ENCODE measurements around the gene PLCH1. TPM values are rescaled to one million over a fixed set of nuclear protein-coding genes. Genes with fewer than 3 reads are reported as not detected.

The PLCH1 gene
- total RNA-seq, 1 experiment from 2014 or later = 8.9 TPM

DNA sequence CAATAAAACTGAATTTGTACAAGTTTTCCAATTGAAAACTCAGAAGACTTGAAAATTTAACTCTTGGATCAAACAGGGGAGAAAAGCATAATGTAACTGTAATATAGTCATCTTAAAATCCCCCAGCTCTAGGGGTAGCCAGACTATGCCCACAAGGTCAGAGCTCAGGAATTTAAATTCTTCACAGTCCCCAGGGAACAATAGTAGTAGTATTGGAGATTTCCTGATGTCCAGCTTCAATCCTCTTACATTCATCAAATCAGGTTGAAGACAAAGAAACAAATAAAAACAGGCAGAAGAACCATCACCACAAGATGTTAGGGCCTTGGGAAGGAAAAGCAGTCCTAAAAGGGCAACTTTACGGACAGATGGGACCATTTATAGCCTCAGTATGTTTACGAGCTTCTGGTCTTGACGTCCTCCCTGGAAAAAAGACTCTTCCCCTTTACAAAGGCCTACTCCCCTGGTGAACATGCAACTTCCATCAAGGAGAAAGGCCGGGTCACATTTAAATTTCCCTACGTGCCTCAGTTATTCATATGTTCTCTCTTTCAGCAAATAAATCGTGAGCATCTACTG is 96.8 kb downstream of the PLCH1 start (continued):
- TF ChIP-seq, protein P1, sequence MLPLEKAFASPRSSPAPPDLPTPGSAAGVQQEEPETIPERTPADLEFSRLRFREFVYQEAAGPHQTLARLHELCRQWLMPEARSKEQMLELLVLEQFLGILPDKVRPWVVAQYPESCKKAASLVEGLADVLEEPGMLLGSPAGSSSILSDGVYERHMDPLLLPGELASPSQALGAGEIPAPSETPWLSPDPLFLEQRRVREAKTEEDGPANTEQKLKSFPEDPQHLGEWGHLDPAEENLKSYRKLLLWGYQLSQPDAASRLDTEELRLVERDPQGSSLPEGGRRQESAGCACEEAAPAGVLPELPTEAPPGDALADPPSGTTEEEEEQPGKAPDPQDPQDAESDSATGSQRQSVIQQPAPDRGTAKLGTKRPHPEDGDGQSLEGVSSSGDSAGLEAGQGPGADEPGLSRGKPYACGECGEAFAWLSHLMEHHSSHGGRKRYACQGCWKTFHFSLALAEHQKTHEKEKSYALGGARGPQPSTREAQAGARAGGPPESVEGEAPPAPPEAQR (CRISPR knock-in tag; IDR thresholded peaks at IDR 0.05) = no peak
- TF ChIP-seq CBFB (CRISPR knock-in tag; IDR thresholded peaks at IDR 0.05; ENCODE audit: low read depth) = no peak
- TF ChIP-seq, protein P2, sequence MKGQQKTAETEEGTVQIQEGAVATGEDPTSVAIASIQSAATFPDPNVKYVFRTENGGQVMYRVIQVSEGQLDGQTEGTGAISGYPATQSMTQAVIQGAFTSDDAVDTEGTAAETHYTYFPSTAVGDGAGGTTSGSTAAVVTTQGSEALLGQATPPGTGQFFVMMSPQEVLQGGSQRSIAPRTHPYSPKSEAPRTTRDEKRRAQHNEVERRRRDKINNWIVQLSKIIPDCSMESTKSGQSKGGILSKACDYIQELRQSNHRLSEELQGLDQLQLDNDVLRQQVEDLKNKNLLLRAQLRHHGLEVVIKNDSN (CRISPR knock-in tag; IDR thresholded peaks at IDR 0.05) = no peak
- TF ChIP-seq KAT7 (CRISPR knock-in tag; IDR thresholded peaks at IDR 0.05; ENCODE audit: borderline replicate concordance) = no peak
- TF ChIP-seq NFATC4 (CRISPR knock-in tag; IDR thresholded peaks at IDR 0.05) = no peak
- TF ChIP-seq SP1 (CRISPR knock-in tag; conservative IDR thresholded peaks at IDR 0.05) = no peak
- TF ChIP-seq, protein P3, sequence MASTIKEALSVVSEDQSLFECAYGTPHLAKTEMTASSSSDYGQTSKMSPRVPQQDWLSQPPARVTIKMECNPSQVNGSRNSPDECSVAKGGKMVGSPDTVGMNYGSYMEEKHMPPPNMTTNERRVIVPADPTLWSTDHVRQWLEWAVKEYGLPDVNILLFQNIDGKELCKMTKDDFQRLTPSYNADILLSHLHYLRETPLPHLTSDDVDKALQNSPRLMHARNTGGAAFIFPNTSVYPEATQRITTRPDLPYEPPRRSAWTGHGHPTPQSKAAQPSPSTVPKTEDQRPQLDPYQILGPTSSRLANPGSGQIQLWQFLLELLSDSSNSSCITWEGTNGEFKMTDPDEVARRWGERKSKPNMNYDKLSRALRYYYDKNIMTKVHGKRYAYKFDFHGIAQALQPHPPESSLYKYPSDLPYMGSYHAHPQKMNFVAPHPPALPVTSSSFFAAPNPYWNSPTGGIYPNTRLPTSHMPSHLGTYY (CRISPR knock-in tag; IDR thresholded peaks at IDR 0.05) = no peak
- no peak for TF ChIP-seq TEAD1 (CRISPR knock-in tag; IDR thresholded peaks at IDR 0.05)
- TF ChIP-seq, protein P4, sequence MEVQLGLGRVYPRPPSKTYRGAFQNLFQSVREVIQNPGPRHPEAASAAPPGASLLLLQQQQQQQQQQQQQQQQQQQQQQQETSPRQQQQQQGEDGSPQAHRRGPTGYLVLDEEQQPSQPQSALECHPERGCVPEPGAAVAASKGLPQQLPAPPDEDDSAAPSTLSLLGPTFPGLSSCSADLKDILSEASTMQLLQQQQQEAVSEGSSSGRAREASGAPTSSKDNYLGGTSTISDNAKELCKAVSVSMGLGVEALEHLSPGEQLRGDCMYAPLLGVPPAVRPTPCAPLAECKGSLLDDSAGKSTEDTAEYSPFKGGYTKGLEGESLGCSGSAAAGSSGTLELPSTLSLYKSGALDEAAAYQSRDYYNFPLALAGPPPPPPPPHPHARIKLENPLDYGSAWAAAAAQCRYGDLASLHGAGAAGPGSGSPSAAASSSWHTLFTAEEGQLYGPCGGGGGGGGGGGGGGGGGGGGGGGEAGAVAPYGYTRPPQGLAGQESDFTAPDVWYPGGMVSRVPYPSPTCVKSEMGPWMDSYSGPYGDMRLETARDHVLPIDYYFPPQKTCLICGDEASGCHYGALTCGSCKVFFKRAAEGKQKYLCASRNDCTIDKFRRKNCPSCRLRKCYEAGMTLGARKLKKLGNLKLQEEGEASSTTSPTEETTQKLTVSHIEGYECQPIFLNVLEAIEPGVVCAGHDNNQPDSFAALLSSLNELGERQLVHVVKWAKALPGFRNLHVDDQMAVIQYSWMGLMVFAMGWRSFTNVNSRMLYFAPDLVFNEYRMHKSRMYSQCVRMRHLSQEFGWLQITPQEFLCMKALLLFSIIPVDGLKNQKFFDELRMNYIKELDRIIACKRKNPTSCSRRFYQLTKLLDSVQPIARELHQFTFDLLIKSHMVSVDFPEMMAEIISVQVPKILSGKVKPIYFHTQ (CRISPR knock-in tag; IDR thresholded peaks at IDR 0.05) = no peak
- no peak for TF ChIP-seq ZNF671 (CRISPR knock-in tag; IDR thresholded peaks at IDR 0.05)

DNA sequence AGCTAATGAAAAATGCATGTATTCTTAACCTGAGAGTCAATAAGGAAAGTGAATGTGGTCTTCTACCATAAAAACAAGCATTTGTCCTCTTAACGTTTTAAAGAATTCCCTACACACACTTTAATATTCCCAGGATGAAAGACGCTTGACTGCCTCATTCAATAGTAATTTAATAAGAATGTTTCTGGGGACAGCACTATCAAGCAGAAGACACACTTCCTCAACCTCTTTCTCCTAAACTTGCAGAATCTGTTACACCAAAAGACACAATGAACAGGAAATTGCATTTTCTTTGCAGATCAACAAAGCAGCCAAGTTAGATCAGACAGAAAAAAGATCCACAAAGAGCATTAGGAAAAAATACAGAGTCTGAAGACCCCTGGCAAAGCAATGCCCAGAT is 97.7 kb downstream of the PLCH1 start:
- no peak for TF ChIP-seq GRHL2 (CRISPR knock-in tag; IDR thresholded peaks at IDR 0.05; ENCODE audit: insufficient replicate concordance, severe bottlenecking)
- TF ChIP-seq ZNF263 (CRISPR knock-in tag; IDR thresholded peaks at IDR 0.05; ENCODE audit: low read depth) = no peak
- TF ChIP-seq, protein P5, sequence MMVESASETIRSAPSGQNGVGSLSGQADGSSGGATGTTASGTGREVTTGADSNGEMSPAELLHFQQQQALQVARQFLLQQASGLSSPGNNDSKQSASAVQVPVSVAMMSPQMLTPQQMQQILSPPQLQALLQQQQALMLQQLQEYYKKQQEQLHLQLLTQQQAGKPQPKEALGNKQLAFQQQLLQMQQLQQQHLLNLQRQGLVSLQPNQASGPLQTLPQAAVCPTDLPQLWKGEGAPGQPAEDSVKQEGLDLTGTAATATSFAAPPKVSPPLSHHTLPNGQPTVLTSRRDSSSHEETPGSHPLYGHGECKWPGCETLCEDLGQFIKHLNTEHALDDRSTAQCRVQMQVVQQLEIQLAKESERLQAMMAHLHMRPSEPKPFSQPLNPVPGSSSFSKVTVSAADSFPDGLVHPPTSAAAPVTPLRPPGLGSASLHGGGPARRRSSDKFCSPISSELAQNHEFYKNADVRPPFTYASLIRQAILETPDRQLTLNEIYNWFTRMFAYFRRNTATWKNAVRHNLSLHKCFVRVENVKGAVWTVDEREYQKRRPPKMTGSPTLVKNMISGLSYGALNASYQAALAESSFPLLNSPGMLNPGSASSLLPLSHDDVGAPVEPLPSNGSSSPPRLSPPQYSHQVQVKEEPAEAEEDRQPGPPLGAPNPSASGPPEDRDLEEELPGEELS (CRISPR knock-in tag; IDR thresholded peaks at IDR 0.05) = no peak
- no peak for TF ChIP-seq FOXP1 (CRISPR knock-in tag; IDR thresholded peaks at IDR 0.05; ENCODE audit: borderline replicate concordance)
- TF ChIP-seq GABPB1 (CRISPR knock-in tag; IDR thresholded peaks at IDR 0.05) = no peak
- TF ChIP-seq MYBL2 (CRISPR knock-in tag; IDR thresholded peaks at IDR 0.05) = no peak
- no peak for TF ChIP-seq SMAD4 (CRISPR knock-in tag; IDR thresholded peaks at IDR 0.05)
- no peak for TF ChIP-seq ZNF138 (CRISPR knock-in tag; conservative IDR thresholded peaks at IDR 0.05)
- TF ChIP-seq ATF1 (CRISPR knock-in tag; IDR thresholded peaks at IDR 0.05) = no peak
- no peak for TF ChIP-seq ZNF232 (CRISPR knock-in tag; IDR thresholded peaks at IDR 0.05)
- TF ChIP-seq SMAD3 (CRISPR knock-in tag; IDR thresholded peaks at IDR 0.05; ENCODE audit: borderline replicate concordance) = no peak
- H3K4me1 Mint-ChIP-seq = peaks cover 18% of the 10 kb centered on the region
- ChIA-PET POLR2A (no interaction called here), CTCF (interaction anchor here (1.0 to 1.1 kb wide), 2 partner anchors 15 to 291 kb away, joined by 3 read pairs; no protein-coding TSS in a partner anchor)
- no peaks in the 10 kb centered on the region for H3K9me3 Mint-ChIP-seq
- no peak for DNase-seq (ENCODE audit: low spot score)
- no peak overlapping the region for H3K27ac Mint-ChIP-seq
- H3K4me3 Mint-ChIP-seq = no peak overlapping the region
- no peaks in the 10 kb centered on the region for H3K36me3 Mint-ChIP-seq
- no peak for ATAC-seq
- no peaks in the 10 kb centered on the region for H3K27me3 Mint-ChIP-seq (ENCODE audit: low read depth)
